Uterus (tissue), 4 donors: ENCODE data around the gene HOTAIR. TPM values are rescaled to one million over a fixed set of nuclear protein-coding genes. Genes with fewer than 3 reads are reported as not detected.

ENCODE experiments used
- DNase-seq, 2 donors: peaks; one replicate each; pipeline ENCODE4 v3.0.0-alpha.2; 2019 to 2020
- H3K27ac ChIP-seq, 2 donors: fragments of 200-600 bp; sonication (generic); 1 replicate in 1 of 2; 2 replicates in 1 of 2; pipeline ENCODE4 v1.5.1; 2016 to 2018
- H3K27me3 ChIP-seq, 2 donors: fragments of 200-600 bp; sonication (generic); one replicate each; pipeline ENCODE4 v1.5.1; 2018 to 2019; ENCODE audit warnings: control low read depth in 1 of 2
- H3K36me3 ChIP-seq, 2 donors: fragments of 200-600 bp; sonication (generic); one replicate each; pipeline ENCODE4 v1.5.1; 2019; ENCODE audit warnings: control low read depth in 1 of 2
- H3K4me1 ChIP-seq, 2 donors: fragments of 200-600 bp; sonication (generic); one replicate each; pipeline ENCODE4 v1.5.1; 2018 to 2019; ENCODE audit warnings: control low read depth in 1 of 2
- H3K4me3 ChIP-seq, 2 donors: fragments of 200-600 bp; sonication (generic); 1 replicate in 1 of 2; 2 replicates in 1 of 2; pipeline ENCODE4 v1.5.1; 2018 to 2019; ENCODE audit warnings: mild to moderate bottlenecking in 1 of 2
- H3K9me3 ChIP-seq, 2 donors: fragments of 200-600 bp; sonication (generic); one replicate each; pipeline ENCODE4 v1.5.1; 2019; ENCODE audit warnings: control low read depth in 1 of 2
- POLR2A ChIP-seq, 2 donors: fragments of 450-650 bp; IDR thresholded peaks; one replicate each; pipeline ENCODE4 v1.6.1; 2016; ENCODE audit warnings: antibody characterized with exemption in 2 of 2, mild to moderate bottlenecking in 1 of 2, moderate library complexity in 1 of 2
- intact Hi-C: fragments of 100-400 bp; cut with DNase I; formaldehyde crosslinking; loops from one replicate; pipeline ENCODE4 v1.15.1; 2023; ENCODE audit warnings: low total_unique reads
- total RNA-seq, 4 donors: library from RNA; depleted of rRNA in 3 of 4; stranded (reverse); fragments of >200 nt in 3 of 4; gene quantifications; one replicate each; pipeline versions ENCODE4 v1.1.0 to v1.2.4, GENCODE V29; 2014 to 2023
- TF ChIP-seq, protein P1 (sequence below), 4 experiments: fragments of 200-600 bp in 2 of 4; fragments of 450-650 bp in 2 of 4; sonication (generic) in 2 of 4; IDR thresholded peaks; one replicate each; pipeline ENCODE4 v1.5.1; 2016 to 2019; ENCODE audit warnings: antibody characterized with exemption in 4 of 4, mild to moderate bottlenecking in 2 of 4, moderate library complexity in 1 of 4
- donor health status: DM: yes; HTN: yes; CAD: no.

Gene HOTAIR
- total RNA-seq, 4 donors from 2014 or later, result 1.2 to 4.1 (median 2.1) TPM; not detected in 1

- Histone ChIP-seq H3K4me1 (no peaks in the 10 kb centered on the region), H3K9me3 (no peaks in the 10 kb centered on the region), H3K27ac (no peak overlapping the region), H3K36me3 (no peaks in the 10 kb centered on the region), H3K27me3 (peaks cover 35 to 87% of the 10 kb centered on the region in 2 donors), H3K4me3 (no peak overlapping the region)
- TF ChIP-seq, protein P1, sequence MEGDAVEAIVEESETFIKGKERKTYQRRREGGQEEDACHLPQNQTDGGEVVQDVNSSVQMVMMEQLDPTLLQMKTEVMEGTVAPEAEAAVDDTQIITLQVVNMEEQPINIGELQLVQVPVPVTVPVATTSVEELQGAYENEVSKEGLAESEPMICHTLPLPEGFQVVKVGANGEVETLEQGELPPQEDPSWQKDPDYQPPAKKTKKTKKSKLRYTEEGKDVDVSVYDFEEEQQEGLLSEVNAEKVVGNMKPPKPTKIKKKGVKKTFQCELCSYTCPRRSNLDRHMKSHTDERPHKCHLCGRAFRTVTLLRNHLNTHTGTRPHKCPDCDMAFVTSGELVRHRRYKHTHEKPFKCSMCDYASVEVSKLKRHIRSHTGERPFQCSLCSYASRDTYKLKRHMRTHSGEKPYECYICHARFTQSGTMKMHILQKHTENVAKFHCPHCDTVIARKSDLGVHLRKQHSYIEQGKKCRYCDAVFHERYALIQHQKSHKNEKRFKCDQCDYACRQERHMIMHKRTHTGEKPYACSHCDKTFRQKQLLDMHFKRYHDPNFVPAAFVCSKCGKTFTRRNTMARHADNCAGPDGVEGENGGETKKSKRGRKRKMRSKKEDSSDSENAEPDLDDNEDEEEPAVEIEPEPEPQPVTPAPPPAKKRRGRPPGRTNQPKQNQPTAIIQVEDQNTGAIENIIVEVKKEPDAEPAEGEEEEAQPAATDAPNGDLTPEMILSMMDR (IDR thresholded peaks at IDR 0.05), result no peak
- TF ChIP-seq POLR2A (IDR thresholded peaks at IDR 0.05), result no peak
- DNase-seq, result peak in 1 of 2 donors; percentile 10
- intact Hi-C loops, result no loop called here
Measured at GRCh38 chr12:53956914-53957536, 17.7 kb downstream of the HOTAIR start.

GRCh38 chr12:53956251-53956887 is 18.4 kb downstream of the HOTAIR start:
- TF ChIP-seq POLR2A (IDR thresholded peaks at IDR 0.05), result no peak
- TF ChIP-seq, protein P1 (IDR thresholded peaks at IDR 0.05), result no peak
- Histone ChIP-seq H3K4me3 (no peak overlapping the region), H3K9me3 (no peaks in the 10 kb centered on the region), H3K36me3 (no peaks in the 10 kb centered on the region), H3K27ac (no peak overlapping the region), H3K4me1 (no peaks in the 10 kb centered on the region), H3K27me3 (peaks cover 37 to 87% of the 10 kb centered on the region in 2 donors)
- intact Hi-C loops, result no loop called here
- peak in 1 of 2 donors; percentile 12 for DNase-seq

DNA sequence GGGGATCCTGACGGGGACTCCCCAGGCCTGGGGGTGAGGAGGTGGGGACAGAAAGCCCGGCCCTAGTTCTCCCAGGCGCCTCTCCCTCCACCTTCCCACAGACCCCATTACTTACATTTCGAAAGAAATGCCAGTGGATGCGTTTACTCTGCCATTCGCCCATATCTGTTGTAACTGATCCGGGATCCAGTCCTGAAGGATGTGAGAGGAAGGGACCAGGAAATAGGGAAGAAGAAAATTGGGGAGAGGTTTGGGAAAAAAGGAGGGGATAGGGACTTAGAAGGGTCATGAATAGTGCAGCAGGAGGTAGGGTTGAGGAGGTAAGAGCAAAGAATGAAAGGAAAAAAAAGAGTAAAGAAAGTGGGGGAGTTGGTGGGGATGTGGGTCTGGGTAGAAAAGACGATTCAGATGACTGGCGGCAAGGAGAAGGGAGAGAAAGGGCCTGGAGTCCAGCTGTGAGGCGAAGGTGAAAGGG is 18.9 kb downstream of the HOTAIR start:
- DNase-seq, result no peak
- H3K27me3 ChIP-seq, result peaks cover 39 to 87% of the 10 kb centered on the region in 2 donors
- no peaks in the 10 kb centered on the region for H3K9me3 ChIP-seq
- no peaks in the 10 kb centered on the region for H3K36me3 ChIP-seq
- no peak overlapping the region for H3K4me3 ChIP-seq
- intact Hi-C loops, result no loop called here
- TF ChIP-seq POLR2A (IDR thresholded peaks at IDR 0.05), result no peak
- TF ChIP-seq, protein P1 (IDR thresholded peaks at IDR 0.05), result no peak
- no peak overlapping the region for H3K27ac ChIP-seq
- no peaks in the 10 kb centered on the region for H3K4me1 ChIP-seq

- DNase-seq, result peak in 1 of 2 donors; percentile 11
- Histone ChIP-seq H3K27ac (no peak overlapping the region), H3K36me3 (no peaks in the 10 kb centered on the region), H3K4me3 (no peak overlapping the region), H3K4me1 (no peaks in the 10 kb centered on the region), H3K9me3 (no peaks in the 10 kb centered on the region), H3K27me3 (peaks cover 39 to 87% of the 10 kb centered on the region in 2 donors)
- TF ChIP-seq, protein P1 (IDR thresholded peaks at IDR 0.05), result no peak
- no peak for TF ChIP-seq POLR2A (IDR thresholded peaks at IDR 0.05)
- intact Hi-C loops, result no loop called here
Measured at GRCh38 chr12:53955036-53955775, 19.5 kb downstream of the HOTAIR start.

- no peak within 1 kb of the TSS for H3K27ac ChIP-seq
- no peaks in the 10 kb centered on the region for H3K36me3 ChIP-seq
- no peaks in the 10 kb centered on the region for H3K4me1 ChIP-seq
- H3K27me3 ChIP-seq, result peaks cover 38 to 87% of the 10 kb centered on the region in 2 donors
- TF ChIP-seq, protein P1 (IDR thresholded peaks at IDR 0.05), result no peak
- TF ChIP-seq POLR2A (IDR thresholded peaks at IDR 0.05), result no peak
- intact Hi-C loops, result no loop called here
- no peak within 1 kb of the TSS for H3K4me3 ChIP-seq
- DNase-seq, result peak in 1 of 2 donors; percentile 11
- H3K9me3 ChIP-seq, result no peaks in the 10 kb centered on the region
Measured at GRCh38 chr12:53954694-53955035, 20.1 kb downstream of the HOTAIR start, which contains the start of gene HOXC12. Gene HOXC12 (plus strand): TSS chr12:53954903. CDS start chr12:53954930, 27 bp downstream.
